HepG2 (cell line): ENCODE measurements around the gene AMD1. TPM values are rescaled to one million over a fixed set of nuclear protein-coding genes. Genes with fewer than 3 reads are reported as not detected.

Experiments used
- ATRX ChIP-seq: sonication (generic); formaldehyde crosslinking; IDR thresholded peaks from 2 replicates; pipeline ENCODE4 v1.4.0; 2020; ENCODE audit warnings: missing genetic modification reagents, borderline replicate concordance
- CBX2 ChIP-seq, 2 experiments: fragments of 200-600 bp in 1 of 2; sonication (generic); formaldehyde crosslinking in 1 of 2; IDR thresholded peaks; 2 replicates each; pipeline versions ENCODE4 v1.7.0 to v1.8.1; 2018 to 2022; ENCODE audit warnings: low read depth in 2 of 2, low read length in 1 of 2, mild to moderate bottlenecking in 1 of 2, missing genetic modification reagents in 1 of 2
- CREM ChIP-seq, 2 experiments: sonication (generic) in 1 of 2; formaldehyde crosslinking in 1 of 2; IDR thresholded peaks; 2 replicates each; pipeline versions ENCODE4 v1.4.0 to v1.6.1; 2016 to 2020; ENCODE audit warnings: antibody characterized with exemption in 1 of 2, mild to moderate bottlenecking in 1 of 2, missing genetic modification reagents in 1 of 2
- DMTF1 ChIP-seq: sonication (generic); formaldehyde crosslinking; IDR thresholded peaks from 2 replicates; pipeline ENCODE4 v1.4.0; 2020; ENCODE audit warnings: mild to moderate bottlenecking, missing genetic modification reagents
- FOXJ3 ChIP-seq: sonication (generic); formaldehyde crosslinking; IDR thresholded peaks from 2 replicates; pipeline ENCODE4 v1.4.0; 2020; ENCODE audit warnings: missing genetic modification reagents, mild to moderate bottlenecking, borderline replicate concordance
- MBD4 ChIP-seq: IDR thresholded peaks from 2 replicates; pipeline ENCODE4 v1.6.1; 2012; ENCODE audit warnings: low read length, inconsistent platforms, borderline replicate concordance
- POLR2AphosphoS5 ChIP-seq: IDR thresholded peaks from 2 replicates; pipeline ENCODE4 v1.6.1; 2012; ENCODE audit warnings: low read depth, low read length
- PRDM15 ChIP-seq: sonication (generic); formaldehyde crosslinking; IDR thresholded peaks from 2 replicates; pipeline ENCODE4 v1.4.0; 2020; ENCODE audit warnings: missing genetic modification reagents
- ZBTB33 ChIP-seq: sonication (generic); formaldehyde crosslinking; IDR thresholded peaks from 2 replicates; pipeline ENCODE4 v1.4.0; 2020; ENCODE audit warnings: missing genetic modification reagents
- ZBTB46 ChIP-seq: sonication (generic); formaldehyde crosslinking; IDR thresholded peaks from 2 replicates; pipeline ENCODE4 v1.4.0; 2020; ENCODE audit warnings: mild to moderate bottlenecking, missing genetic modification reagents, borderline replicate concordance
- ZNF7 ChIP-seq: IDR thresholded peaks from 2 replicates; pipeline ENCODE4 v1.6.1; 2016; ENCODE audit warnings: missing biosample characterization, missing genetic modification reagents
- ZNF746 ChIP-seq: sonication (generic); formaldehyde crosslinking; IDR thresholded peaks from 2 replicates; pipeline ENCODE4 v1.8.0; 2022; ENCODE audit warnings: mild to moderate bottlenecking, missing genetic modification reagents
- ZNF770 ChIP-seq: sonication (generic); formaldehyde crosslinking; IDR thresholded peaks from 2 replicates; pipeline ENCODE4 v1.5.0; 2020; ENCODE audit warnings: mild to moderate bottlenecking, missing genetic modification reagents
- ZNF83 ChIP-seq: sonication (generic); formaldehyde crosslinking; IDR thresholded peaks from 2 replicates; pipeline ENCODE4 v1.4.0; 2020; ENCODE audit warnings: missing genetic modification reagents, mild to moderate bottlenecking, borderline replicate concordance
- ZNF891 ChIP-seq: sonication (generic); formaldehyde crosslinking; IDR thresholded peaks from 2 replicates; pipeline ENCODE4 v1.5.0; 2020; ENCODE audit warnings: mild to moderate bottlenecking, missing genetic modification reagents
- ZZZ3 ChIP-seq: sonication (generic); formaldehyde crosslinking; IDR thresholded peaks from 2 replicates; pipeline ENCODE4 v1.4.0; 2020; ENCODE audit warnings: missing genetic modification reagents, mild to moderate bottlenecking, borderline replicate concordance
- polyA plus RNA-seq, 8 experiments: library from polyadenylated mRNA; depleted of rRNA in 3 of 8; stranded (reverse) in 7 of 8; unstranded in 1 of 8; fragments of >200 nt; fragmentation: Illumina TruSeq in 4 of 8; extraction: Trizol in 4 of 8; gene quantifications; 2 replicates each; pipeline versions ENCODE4 v1.2.1 to v1.2.3, GENCODE V29; 2011 to 2016; ENCODE audit warnings: low read depth in 4 of 8, missing spikeins in 1 of 8, mixed read lengths in 1 of 8; ENCODE audit not compliant: insufficient read depth in 1 of 8
- total RNA-seq, 5 experiments: library from RNA; depleted of rRNA; stranded (reverse); fragments of >200 nt; fragmentation: Illumina TruSeq; extraction: Trizol; gene quantifications; 2 replicates each; pipeline ENCODE4 v1.2.3, GENCODE V29; 2016; ENCODE audit warnings: low read depth in 1 of 5

AMD1 gene
- total and polyA plus RNA-seq, 2 of the 13 experiments (the other 11 are each of a cell fraction or from before 2014, with no cell fraction given), result 108 to 123 TPM

- TF ChIP-seq ZBTB33 (CRISPR knock-in tag), result no peak
- no peak for TF ChIP-seq DMTF1 (CRISPR knock-in tag)
- TF ChIP-seq ZZZ3, result no peak
- no peak for TF ChIP-seq ATRX (CRISPR knock-in tag)
- TF ChIP-seq CREM (IDR thresholded peaks at IDR 0.05), result peak; percentile 15; the same call in 1 of the 2 replicates
- no peak for TF ChIP-seq CREM (CRISPR knock-in tag; IDR thresholded peaks at IDR 0.05)
- 0 out of 2 replicates have a peak, but pooled peaks have one; percentile 19 for TF ChIP-seq FOXJ3
- TF ChIP-seq ZNF770 (CRISPR knock-in tag), result 0 out of 2 replicates have a peak, but pooled peaks have one; percentile 33
- TF ChIP-seq PRDM15 (CRISPR knock-in tag), result 0 out of 2 replicates have a peak, but pooled peaks have one; percentile 25
- 0 out of 2 replicates have a peak, but pooled peaks have one; percentile 18 for TF ChIP-seq MBD4
- TF ChIP-seq POLR2AphosphoS5, result peak; percentile 78
- TF ChIP-seq ZNF7 (CRISPR knock-in tag), result no peak
- TF ChIP-seq CBX2 (IDR thresholded peaks at IDR 0.05; ENCODE audit: low read depth, low read length), result no peak
- no peak for TF ChIP-seq CBX2 (CRISPR knock-in tag; IDR thresholded peaks at IDR 0.05; ENCODE audit: low read depth)
- peak; percentile 85; the same call in 1 of the 2 replicates for TF ChIP-seq ZNF891 (CRISPR knock-in tag)
- TF ChIP-seq ZNF83 (CRISPR knock-in tag), result no peak
- no peak for TF ChIP-seq ZBTB46 (CRISPR knock-in tag)
- peak; percentile 45; the same call in 1 of the 2 replicates for TF ChIP-seq ZNF746
These were observed 1.7 kb downstream of the AMD1 start (continued) for GRCh38 chr6:110876170-110876773.
